ENCODE results near the gene GALNT6. TPM values are rescaled to one million over a fixed set of nuclear protein-coding genes. Genes with fewer than 3 reads are reported as not detected.

The GALNT6 gene
- total RNA-seq, 1 experiment from 2014 or later: 101 TPM

GRCh38 chr12:51362747-51363342 lies 28.4 kb downstream of the GALNT6 start:
- intact Hi-C loops (cut with micrococcal nuclease): no loop called here
- ChIA-PET POLR2A (ENCODE audit: unreplicated experiment) (no interaction called here), CTCF (interaction anchor here (0.6 kb wide), 1 partner anchor 22 kb away, joined by 3 read pairs; no protein-coding TSS in a partner anchor)
- no peak overlapping the region for H3K4me3 ChIP-seq (ENCODE audit: low read length)
- H3K9ac ChIP-seq (ENCODE audit: low read length): no peak overlapping the region
- DNase-seq: no peak
- peaks cover 40% of the 10 kb centered on the region for H3K36me3 ChIP-seq (ENCODE audit: low read depth, low read length)
- BruUV-seq (replicated peaks): no TSS peak
- H2AFZ ChIP-seq (ENCODE audit: low read length): no peak overlapping the region
- no peaks in the 10 kb centered on the region for H3K9me2 ChIP-seq (replicated peaks; ENCODE audit: low read length)
- no peak for ATAC-seq
- no peaks in the 10 kb centered on the region for H3K9me3 ChIP-seq (ENCODE audit: low read length)
- no peak overlapping the region for H3K27ac ChIP-seq (ENCODE audit: low read length)
- H3F3A ChIP-seq (ENCODE audit: low read length, unreplicated experiment): no peaks in the 10 kb centered on the region
- H3K27me3 ChIP-seq (ENCODE audit: low read length): no peaks in the 10 kb centered on the region
- no peak overlapping the region for H3K4me2 ChIP-seq (ENCODE audit: low read length)
- TF ChIP-seq EZH2 (IDR thresholded peaks at IDR 0.05; ENCODE audit: low read length, unreplicated experiment): no peak
- no peak for TF ChIP-seq EZH2phosphoT487 (IDR thresholded peaks at IDR 0.05; ENCODE audit: borderline replicate concordance, low read length)
- no peak for TF ChIP-seq CTCF (conservative IDR thresholded peaks at IDR 0.05; ENCODE audit: low read depth, low read length)
- H4K20me1 ChIP-seq (ENCODE audit: low read length): no peaks in the 10 kb centered on the region
- H3K4me1 ChIP-seq (ENCODE audit: insufficient read depth, low read length): no peaks in the 10 kb centered on the region
- H3K79me2 ChIP-seq (ENCODE audit: low read length): no peaks in the 10 kb centered on the region

GRCh38 chr12:51362307-51362706 lies 28.9 kb downstream of the GALNT6 start:
- Histone ChIP-seq H3K4me1 (ENCODE audit: insufficient read depth, low read length) (no peaks in the 10 kb centered on the region), H3K4me2 (ENCODE audit: low read length) (no peak overlapping the region), H4K20me1 (ENCODE audit: low read length) (no peaks in the 10 kb centered on the region), H3K9ac (ENCODE audit: low read length) (no peak overlapping the region), H3K27me3 (ENCODE audit: low read length) (no peaks in the 10 kb centered on the region), H3K79me2 (ENCODE audit: low read length) (no peaks in the 10 kb centered on the region), H3F3A (ENCODE audit: low read length, unreplicated experiment) (no peaks in the 10 kb centered on the region), H3K9me2 (replicated peaks; ENCODE audit: low read length) (no peaks in the 10 kb centered on the region), H2AFZ (ENCODE audit: low read length) (no peak overlapping the region), H3K27ac (ENCODE audit: low read length) (no peak overlapping the region), H3K4me3 (ENCODE audit: low read length) (no peak overlapping the region), H3K36me3 (ENCODE audit: low read depth, low read length) (peaks cover 43% of the 10 kb centered on the region), H3K9me3 (ENCODE audit: low read length) (no peaks in the 10 kb centered on the region)
- no peak for ATAC-seq
- no peak for TF ChIP-seq EZH2 (IDR thresholded peaks at IDR 0.05; ENCODE audit: low read length, unreplicated experiment)
- no peak for TF ChIP-seq CTCF (conservative IDR thresholded peaks at IDR 0.05; ENCODE audit: low read depth, low read length)
- TF ChIP-seq EZH2phosphoT487 (IDR thresholded peaks at IDR 0.05; ENCODE audit: borderline replicate concordance, low read length): no peak
- ChIA-PET CTCF (no interaction called here), POLR2A (ENCODE audit: unreplicated experiment) (no interaction called here)
- no TSS peak for BruUV-seq (replicated peaks)
- DNase-seq: no peak
- intact Hi-C loops (cut with micrococcal nuclease): no loop called here

GRCh38 chr12:51361161-51362016 lies 29.8 kb downstream of the GALNT6 start:
- no peak for TF ChIP-seq EZH2 (IDR thresholded peaks at IDR 0.05; ENCODE audit: low read length, unreplicated experiment)
- TF ChIP-seq CTCF (conservative IDR thresholded peaks at IDR 0.05; ENCODE audit: low read depth, low read length): no peak
- no peak for TF ChIP-seq EZH2phosphoT487 (IDR thresholded peaks at IDR 0.05; ENCODE audit: borderline replicate concordance, low read length)
- no peaks in the 10 kb centered on the region for H3K79me2 ChIP-seq (ENCODE audit: low read length)
- no peak overlapping the region for H3K27ac ChIP-seq (ENCODE audit: low read length)
- CTCF ChIA-PET: no interaction called here
- no peak overlapping the region for H2AFZ ChIP-seq (ENCODE audit: low read length)
- H3F3A ChIP-seq (ENCODE audit: low read length, unreplicated experiment): no peaks in the 10 kb centered on the region
- no peaks in the 10 kb centered on the region for H4K20me1 ChIP-seq (ENCODE audit: low read length)
- H3K27me3 ChIP-seq (ENCODE audit: low read length): no peaks in the 10 kb centered on the region
- BruUV-seq (replicated peaks): no TSS peak
- no peak overlapping the region for H3K9ac ChIP-seq (ENCODE audit: low read length)
- ATAC-seq: no peak
- POLR2A ChIA-PET (ENCODE audit: unreplicated experiment): no interaction called here
- H3K36me3 ChIP-seq (ENCODE audit: low read depth, low read length): peaks cover 44% of the 10 kb centered on the region
- no peak overlapping the region for H3K4me3 ChIP-seq (ENCODE audit: low read length)
- no peak for DNase-seq
- H3K9me2 ChIP-seq (replicated peaks; ENCODE audit: low read length): no peaks in the 10 kb centered on the region
- intact Hi-C loops (cut with micrococcal nuclease): no loop called here
- no peak overlapping the region for H3K4me2 ChIP-seq (ENCODE audit: low read length)
- no peaks in the 10 kb centered on the region for H3K4me1 ChIP-seq (ENCODE audit: insufficient read depth, low read length)
- H3K9me3 ChIP-seq (ENCODE audit: low read length): no peaks in the 10 kb centered on the region

All from PC-3 (cell line).